GM23338 (cell line): Measurements from ENCODE around the gene AP2B1. TPM values are rescaled to one million over a fixed set of nuclear protein-coding genes. Genes with fewer than 3 reads are reported as not detected.

Source experiments
- ATAC-seq: fragments of 200-7000 bp; cut with Tn5 transposase; 3 replicates; pipeline ENCODE4 v1.9.1; 2020
- DNase-seq: peaks from one replicate; pipeline ENCODE4 v3.0.0-alpha.2; 2015; ENCODE audit warnings: low spot score
- H2AFZ ChIP-seq: fragments of 200-600 bp; sonication (generic); 2 replicates; pipeline ENCODE4 v1.8.0; 2016; ENCODE audit warnings: antibody characterized with exemption, mild to moderate bottlenecking, moderate library complexity
- H3F3A ChIP-seq: fragments of 200-600 bp; sonication (generic); replicated peaks from 2 replicates; pipeline ENCODE4 v1.8.0; 2017; ENCODE audit warnings: antibody characterized with exemption, mixed run types, low read depth
- H3K27ac ChIP-seq: fragments of 200-600 bp; sonication (generic); 2 replicates; pipeline ENCODE4 v1.6.1; 2016; ENCODE audit warnings: low read depth
- H3K27me3 ChIP-seq: fragments of 200-600 bp; sonication (generic); 2 replicates; pipeline ENCODE4 v1.8.0; 2016; ENCODE audit warnings: mild to moderate bottlenecking, mixed run types, moderate library complexity; ENCODE audit not compliant: insufficient read depth
- H3K36me3 ChIP-seq: fragments of 200-600 bp; sonication (generic); 2 replicates; pipeline ENCODE4 v1.8.0; 2016; ENCODE audit warnings: mild to moderate bottlenecking; ENCODE audit not compliant: insufficient read depth
- H3K4me1 ChIP-seq: fragments of 200-600 bp; sonication (generic); 2 replicates; pipeline ENCODE4 v1.8.0; 2016; ENCODE audit warnings: mild to moderate bottlenecking, moderate library complexity; ENCODE audit not compliant: insufficient read depth
- H3K4me2 ChIP-seq: fragments of 200-600 bp; sonication (generic); 2 replicates; pipeline ENCODE4 v1.7.1; 2017; ENCODE audit warnings: mixed run types
- H3K4me3 ChIP-seq: fragments of 200-600 bp; sonication (generic); 2 replicates; pipeline ENCODE4 v1.6.1; 2016; ENCODE audit warnings: mixed run types
- H3K79me2 ChIP-seq: fragments of 200-600 bp; sonication (generic); replicated peaks from 2 replicates; pipeline ENCODE4 v1.8.0; 2017; ENCODE audit warnings: mild to moderate bottlenecking; ENCODE audit not compliant: insufficient read depth
- H3K9me2 ChIP-seq: fragments of 200-600 bp; sonication (generic); 2 replicates; pipeline ENCODE4 v1.8.0; 2017; ENCODE audit not compliant: insufficient read depth
- H4K20me1 ChIP-seq: fragments of 200-600 bp; sonication (generic); replicated peaks from 2 replicates; pipeline ENCODE4 v1.8.0; 2017; ENCODE audit warnings: mild to moderate bottlenecking; ENCODE audit not compliant: insufficient read depth
- H3K27ac Mint-ChIP-seq: 2 replicates; pipeline ENCODE4 v1.8.0; 2020; ENCODE audit warnings: inconsistent platforms, mild to moderate bottlenecking, moderate library complexity, mixed read lengths
- H3K27me3 Mint-ChIP-seq: 3 replicates; pipeline ENCODE4 v1.8.0; 2022; ENCODE audit warnings: low read depth, mild to moderate bottlenecking, moderate library complexity, mixed read lengths, inconsistent platforms; ENCODE audit not compliant: insufficient read depth, poor library complexity
- H3K36me3 Mint-ChIP-seq: 3 replicates; pipeline ENCODE4 v1.8.0; 2021; ENCODE audit warnings: low read depth, mild to moderate bottlenecking, inconsistent platforms, moderate library complexity, mixed read lengths
- H3K4me1 Mint-ChIP-seq: 3 replicates; pipeline ENCODE4 v1.8.0; 2020; ENCODE audit warnings: mild to moderate bottlenecking, inconsistent platforms, mixed read lengths
- H3K4me3 Mint-ChIP-seq: 3 replicates; pipeline ENCODE4 v1.8.0; 2021; ENCODE audit warnings: moderate library complexity, mild to moderate bottlenecking, inconsistent platforms, mixed read lengths
- H3K9me3 Mint-ChIP-seq: 3 replicates; pipeline ENCODE4 v1.8.0; 2020; ENCODE audit warnings: moderate library complexity, mild to moderate bottlenecking, inconsistent platforms, mixed read lengths
- CREB1 ChIP-seq: fragments of 250-450 bp; sonication (Bioruptor Pico); IDR thresholded peaks from 2 replicates; pipeline ENCODE4 v1.5.0; 2020; ENCODE audit warnings: low read depth, mild to moderate bottlenecking, moderate library complexity
- EZH2 ChIP-seq: fragments of 200-600 bp; sonication (generic); IDR thresholded peaks from one replicate; pipeline ENCODE4 v1.8.0; 2017; ENCODE audit warnings: antibody characterized with exemption, mild to moderate bottlenecking, low read depth; ENCODE audit not compliant: unreplicated experiment
- EZH2phosphoT487 ChIP-seq: fragments of 200-600 bp; sonication (generic); IDR thresholded peaks from one replicate; pipeline ENCODE4 v1.8.1; 2018; ENCODE audit warnings: antibody characterized with exemption; ENCODE audit not compliant: unreplicated experiment
- JUNB ChIP-seq: IDR thresholded peaks from one replicate; pipeline ENCODE4 v1.6.1; 2016; ENCODE audit warnings: antibody characterized with exemption; ENCODE audit not compliant: unreplicated experiment
- NANOG ChIP-seq: IDR thresholded peaks from 2 replicates; pipeline ENCODE4 v1.6.1; 2016; ENCODE audit warnings: antibody characterized with exemption, borderline replicate concordance
- POLR2AphosphoS5 ChIP-seq: IDR thresholded peaks from 2 replicates; pipeline ENCODE4 v1.6.1; 2016; ENCODE audit warnings: antibody characterized with exemption, low read depth
- STAT1 ChIP-seq: IDR thresholded peaks from one replicate; pipeline ENCODE4 v1.6.1; 2016; ENCODE audit warnings: antibody characterized with exemption; ENCODE audit not compliant: unreplicated experiment
- ZNF114 ChIP-seq: fragments of 250-450 bp; sonication (Bioruptor Pico); IDR thresholded peaks from 2 replicates; pipeline ENCODE4 v1.5.0; 2020; ENCODE audit warnings: mild to moderate bottlenecking, moderate library complexity
- ZNF331 ChIP-seq: fragments of 250-450 bp; sonication (Bioruptor Pico); IDR thresholded peaks from 2 replicates; pipeline ENCODE4 v1.5.0; 2020; ENCODE audit warnings: low read depth, mild to moderate bottlenecking, moderate library complexity
- polyA plus RNA-seq: library from polyadenylated mRNA; unstranded; fragments of >200 nt; fragmentation: Nextera tagmentation; extraction: Ambion mirVana; gene quantifications from 2 replicates; pipeline ENCODE4 v1.2.1, GENCODE V29; 2016
- total RNA-seq: library from RNA; depleted of rRNA; stranded (reverse); fragments of >200 nt; shearing (Covaris generic); gene quantifications from 2 replicates; pipeline ENCODE4 v1.2.3, GENCODE V29; 2014
- TF ChIP-seq, protein P1 (sequence below), 2 experiments: fragments of 200-600 bp in 1 of 2; sonication (generic) in 1 of 2; conservative IDR thresholded peaks; 2 replicates each; pipeline versions ENCODE4 v1.5.1 to v1.6.1; 2016 to 2017; ENCODE audit warnings: antibody characterized with exemption in 2 of 2, low read depth in 2 of 2, mild to moderate bottlenecking in 2 of 2, moderate library complexity in 1 of 2
- TF ChIP-seq, protein P2 (sequence below): IDR thresholded peaks from 2 replicates; pipeline ENCODE4 v1.6.1; 2016; ENCODE audit warnings: antibody characterized with exemption

AP2B1 gene
- total and polyA plus RNA-seq, 2 experiments from 2014 or later = 89.7 to 144 TPM

DNA sequence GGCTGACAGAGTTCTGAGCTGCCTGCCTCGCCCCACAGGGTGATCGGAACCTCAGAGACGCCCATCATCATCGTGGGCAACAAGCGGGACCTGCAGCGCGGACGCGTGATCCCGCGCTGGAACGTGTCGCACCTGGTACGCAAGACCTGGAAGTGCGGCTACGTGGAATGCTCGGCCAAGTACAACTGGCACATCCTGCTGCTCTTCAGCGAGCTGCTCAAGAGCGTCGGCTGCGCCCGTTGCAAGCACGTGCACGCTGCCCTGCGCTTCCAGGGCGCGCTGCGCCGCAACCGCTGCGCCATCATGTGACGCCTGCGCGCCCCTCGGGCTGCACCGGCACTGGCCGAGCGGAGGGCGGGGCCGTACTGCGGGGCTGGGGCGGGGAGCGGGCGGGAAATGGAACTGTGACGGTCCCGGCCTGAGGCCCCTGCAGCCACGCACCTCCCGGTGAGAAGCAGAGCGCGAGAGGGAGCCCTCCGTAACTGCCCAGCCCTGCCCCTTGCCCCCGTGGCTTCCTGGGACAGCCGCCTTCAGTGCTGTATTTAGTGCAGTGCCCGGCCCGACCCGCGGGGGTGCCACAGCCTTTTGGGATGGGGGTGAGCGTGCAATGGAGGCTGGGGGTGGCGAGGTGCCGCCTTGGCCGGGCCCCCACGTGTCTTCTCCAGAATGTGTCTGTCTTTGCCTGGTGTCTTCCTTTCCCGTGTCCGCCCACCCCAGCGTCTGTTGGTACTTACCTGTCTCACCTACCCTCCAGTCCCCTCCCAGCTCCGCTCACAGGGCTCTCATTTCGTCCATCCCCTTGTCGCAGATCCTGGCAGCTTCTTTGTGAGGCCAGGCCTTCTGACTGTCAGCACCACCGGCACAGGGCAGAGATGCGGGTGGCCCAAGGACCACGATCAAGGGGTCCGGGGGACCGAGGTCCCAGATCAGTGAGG lies 154.1 kb downstream of the AP2B1 start:
- H3F3A ChIP-seq = peaks cover 8% of the 10 kb centered on the region; the same call in 1 of the 2 replicates
- ATAC-seq (peak; percentile 85), DNase-seq (peak; percentile 88)
- no peak overlapping the region for H3K27ac ChIP-seq
- H3K4me1 Mint-ChIP-seq = peaks cover 11% of the 10 kb centered on the region
- peak overlapping the region; percentile 71 for H3K4me3 Mint-ChIP-seq
- no peaks in the 10 kb centered on the region for H3K36me3 ChIP-seq
- H3K4me3 ChIP-seq = peak overlapping the region; percentile 55
- H3K9me2 ChIP-seq = peaks cover 6% of the 10 kb centered on the region; the same call in 1 of the 2 replicates
- H2AFZ ChIP-seq = peak overlapping the region; percentile 56; the same call in 1 of the 2 replicates
- peaks cover 57% of the 10 kb centered on the region for H3K27me3 ChIP-seq
- peaks cover 12% of the 10 kb centered on the region; the same call in 2 of the 3 replicates for H3K9me3 Mint-ChIP-seq
- H3K36me3 Mint-ChIP-seq = 0 out of 3 replicates have a peak, but pooled peaks cover 8% of the 10 kb centered on the region
- TF ChIP-seq POLR2AphosphoS5 (peak; percentile 28; the same call in 1 of the 2 replicates), ZNF331 (no peak), CREB1 (CRISPR knock-in tag) (peak; percentile 40; the same call in 1 of the 2 replicates)
- TF ChIP-seq, protein P1, sequence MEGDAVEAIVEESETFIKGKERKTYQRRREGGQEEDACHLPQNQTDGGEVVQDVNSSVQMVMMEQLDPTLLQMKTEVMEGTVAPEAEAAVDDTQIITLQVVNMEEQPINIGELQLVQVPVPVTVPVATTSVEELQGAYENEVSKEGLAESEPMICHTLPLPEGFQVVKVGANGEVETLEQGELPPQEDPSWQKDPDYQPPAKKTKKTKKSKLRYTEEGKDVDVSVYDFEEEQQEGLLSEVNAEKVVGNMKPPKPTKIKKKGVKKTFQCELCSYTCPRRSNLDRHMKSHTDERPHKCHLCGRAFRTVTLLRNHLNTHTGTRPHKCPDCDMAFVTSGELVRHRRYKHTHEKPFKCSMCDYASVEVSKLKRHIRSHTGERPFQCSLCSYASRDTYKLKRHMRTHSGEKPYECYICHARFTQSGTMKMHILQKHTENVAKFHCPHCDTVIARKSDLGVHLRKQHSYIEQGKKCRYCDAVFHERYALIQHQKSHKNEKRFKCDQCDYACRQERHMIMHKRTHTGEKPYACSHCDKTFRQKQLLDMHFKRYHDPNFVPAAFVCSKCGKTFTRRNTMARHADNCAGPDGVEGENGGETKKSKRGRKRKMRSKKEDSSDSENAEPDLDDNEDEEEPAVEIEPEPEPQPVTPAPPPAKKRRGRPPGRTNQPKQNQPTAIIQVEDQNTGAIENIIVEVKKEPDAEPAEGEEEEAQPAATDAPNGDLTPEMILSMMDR (conservative IDR thresholded peaks at IDR 0.05; ENCODE audit: low read depth in 2 of 2) = peak in 1 of 2 experiments; percentile 18; a peak in 2 of 4 replicates
- peak overlapping the region; percentile 79 for H3K4me2 ChIP-seq
- no peaks in the 10 kb centered on the region; the same call in 1 of the 2 replicates for H4K20me1 ChIP-seq
- H3K27me3 Mint-ChIP-seq = peaks cover 28% of the 10 kb centered on the region
- no peak overlapping the region for H3K27ac Mint-ChIP-seq
- no peaks in the 10 kb centered on the region for H3K79me2 ChIP-seq
- peaks cover 4% of the 10 kb centered on the region; the same call in 1 of the 2 replicates for H3K4me1 ChIP-seq

DNA sequence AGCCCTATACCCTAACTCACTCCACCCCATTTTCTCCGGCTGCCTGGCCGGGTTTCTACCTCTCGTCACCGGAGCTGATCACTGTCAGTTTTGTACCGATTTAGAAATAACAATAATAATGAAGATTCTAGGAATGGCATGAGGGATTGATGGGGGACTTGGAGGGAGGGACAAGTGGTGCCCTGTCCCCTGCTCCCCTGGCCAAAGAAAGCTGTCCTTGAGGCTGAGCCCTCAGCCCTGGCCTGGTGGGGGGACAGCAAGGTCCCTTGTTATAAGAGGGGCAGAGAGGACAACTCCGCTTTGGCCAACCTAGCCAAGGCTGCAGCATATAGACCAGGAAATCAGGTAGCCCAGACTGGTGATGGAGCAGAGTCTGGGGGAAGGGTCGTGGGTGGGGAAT lies 155.4 kb downstream of the AP2B1 start:
- H3K79me2 ChIP-seq = no peaks in the 10 kb centered on the region
- H3K9me2 ChIP-seq = peaks cover 6% of the 10 kb centered on the region; the same call in 1 of the 2 replicates
- ATAC-seq (no peak), DNase-seq (no peak)
- Mint-ChIP-seq H3K27me3 (peaks cover 30% of the 10 kb centered on the region), H3K4me1 (peaks cover 11% of the 10 kb centered on the region), H3K9me3 (peaks cover 12% of the 10 kb centered on the region; the same call in 2 of the 3 replicates), H3K4me3 (no peak overlapping the region; the same call in 2 of the 3 replicates), H3K27ac (no peak overlapping the region), H3K36me3 (0 out of 3 replicates have a peak, but pooled peaks cover 8% of the 10 kb centered on the region)
- H3K4me1 ChIP-seq = peaks cover 4% of the 10 kb centered on the region; the same call in 1 of the 2 replicates
- H3K4me2 ChIP-seq = no peak overlapping the region
- no peak overlapping the region for H3K4me3 ChIP-seq
- peaks cover 57% of the 10 kb centered on the region for H3K27me3 ChIP-seq
- H3K36me3 ChIP-seq = no peaks in the 10 kb centered on the region
- no peak overlapping the region for H2AFZ ChIP-seq
- peaks cover 8% of the 10 kb centered on the region; the same call in 1 of the 2 replicates for H3F3A ChIP-seq
- H3K27ac ChIP-seq = no peak overlapping the region
- H4K20me1 ChIP-seq = no peaks in the 10 kb centered on the region; the same call in 1 of the 2 replicates
- no peak for TF ChIP-seq CREB1 (CRISPR knock-in tag)
- TF ChIP-seq POLR2AphosphoS5 = no peak
- TF ChIP-seq NANOG = no peak
- no peak for TF ChIP-seq STAT1
- TF ChIP-seq EZH2 = no peak
- TF ChIP-seq, protein P2, sequence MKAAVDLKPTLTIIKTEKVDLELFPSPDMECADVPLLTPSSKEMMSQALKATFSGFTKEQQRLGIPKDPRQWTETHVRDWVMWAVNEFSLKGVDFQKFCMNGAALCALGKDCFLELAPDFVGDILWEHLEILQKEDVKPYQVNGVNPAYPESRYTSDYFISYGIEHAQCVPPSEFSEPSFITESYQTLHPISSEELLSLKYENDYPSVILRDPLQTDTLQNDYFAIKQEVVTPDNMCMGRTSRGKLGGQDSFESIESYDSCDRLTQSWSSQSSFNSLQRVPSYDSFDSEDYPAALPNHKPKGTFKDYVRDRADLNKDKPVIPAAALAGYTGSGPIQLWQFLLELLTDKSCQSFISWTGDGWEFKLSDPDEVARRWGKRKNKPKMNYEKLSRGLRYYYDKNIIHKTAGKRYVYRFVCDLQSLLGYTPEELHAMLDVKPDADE = no peak
- no peak for TF ChIP-seq ZNF331
- no peak for TF ChIP-seq ZNF114 (CRISPR knock-in tag)
- no peak for TF ChIP-seq JUNB
- no peak for TF ChIP-seq EZH2phosphoT487
- TF ChIP-seq, protein P1 (conservative IDR thresholded peaks at IDR 0.05; ENCODE audit: low read depth in 2 of 2) = no peak
